ENCODE measurements around the gene BAIAP2L1.

BAIAP2L1 gene

DNA sequence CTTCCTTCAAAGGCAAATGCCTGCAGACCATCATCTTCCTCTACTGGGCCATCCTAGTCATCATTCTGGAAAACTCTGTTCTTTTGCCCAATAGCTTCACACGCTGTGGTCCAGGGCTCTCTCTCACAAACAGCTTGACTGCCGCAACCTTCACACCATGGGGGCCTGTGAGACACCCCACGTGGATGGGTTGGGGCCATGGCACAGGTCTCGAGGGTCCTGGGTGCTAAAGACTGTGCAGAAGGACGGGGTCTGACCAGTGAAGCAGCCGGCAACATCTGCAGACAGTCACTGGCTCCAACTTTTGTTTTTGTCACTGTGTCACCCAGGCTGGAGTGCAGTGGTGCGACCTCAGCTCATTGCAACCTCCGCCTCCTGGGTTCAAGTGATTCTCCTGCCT lies 91.3 kb downstream of the BAIAP2L1 start:
- H3K36me3 ChIP-seq, result peaks cover 72% of the 10 kb centered on the region
- no peaks in the 10 kb centered on the region for H3K9me3 ChIP-seq (ENCODE audit: severe bottlenecking)
- H3K4me3 ChIP-seq (ENCODE audit: low read depth, low read length), result no peak overlapping the region
- H3K27ac ChIP-seq, result no peak overlapping the region
- TF ChIP-seq, protein P1, sequence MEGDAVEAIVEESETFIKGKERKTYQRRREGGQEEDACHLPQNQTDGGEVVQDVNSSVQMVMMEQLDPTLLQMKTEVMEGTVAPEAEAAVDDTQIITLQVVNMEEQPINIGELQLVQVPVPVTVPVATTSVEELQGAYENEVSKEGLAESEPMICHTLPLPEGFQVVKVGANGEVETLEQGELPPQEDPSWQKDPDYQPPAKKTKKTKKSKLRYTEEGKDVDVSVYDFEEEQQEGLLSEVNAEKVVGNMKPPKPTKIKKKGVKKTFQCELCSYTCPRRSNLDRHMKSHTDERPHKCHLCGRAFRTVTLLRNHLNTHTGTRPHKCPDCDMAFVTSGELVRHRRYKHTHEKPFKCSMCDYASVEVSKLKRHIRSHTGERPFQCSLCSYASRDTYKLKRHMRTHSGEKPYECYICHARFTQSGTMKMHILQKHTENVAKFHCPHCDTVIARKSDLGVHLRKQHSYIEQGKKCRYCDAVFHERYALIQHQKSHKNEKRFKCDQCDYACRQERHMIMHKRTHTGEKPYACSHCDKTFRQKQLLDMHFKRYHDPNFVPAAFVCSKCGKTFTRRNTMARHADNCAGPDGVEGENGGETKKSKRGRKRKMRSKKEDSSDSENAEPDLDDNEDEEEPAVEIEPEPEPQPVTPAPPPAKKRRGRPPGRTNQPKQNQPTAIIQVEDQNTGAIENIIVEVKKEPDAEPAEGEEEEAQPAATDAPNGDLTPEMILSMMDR (IDR thresholded peaks at IDR 0.05; ENCODE audit: low read depth, low read length), result no peak
- no peak for DNase-seq
- no peaks in the 10 kb centered on the region for H3K27me3 ChIP-seq (ENCODE audit: insufficient read depth, low read depth, severe bottlenecking)

DNA sequence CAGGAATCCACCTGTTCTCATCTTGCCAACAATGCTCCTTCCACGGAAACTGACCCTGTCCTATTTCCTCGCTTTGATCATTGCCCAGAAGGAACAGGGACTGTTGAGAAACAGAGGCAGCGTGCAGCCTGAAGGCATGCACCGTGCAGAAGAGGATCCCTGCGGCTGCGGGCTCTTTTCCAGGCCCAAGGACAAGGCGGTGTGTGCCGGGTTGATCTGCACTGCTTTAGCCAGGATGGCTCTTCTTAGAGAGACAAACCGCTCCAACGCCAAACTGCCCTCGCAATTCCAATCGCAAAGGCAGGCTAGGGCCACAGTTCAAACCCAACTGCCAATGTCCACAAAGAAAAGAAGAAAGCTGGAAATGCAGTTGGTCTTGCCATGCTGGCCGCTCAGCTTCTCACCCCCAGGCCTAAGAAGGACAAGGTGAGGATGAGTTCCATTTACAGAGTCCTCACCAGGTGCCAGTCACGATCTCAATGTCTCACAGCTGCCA lies 92.9 kb downstream of the BAIAP2L1 start:
- Histone ChIP-seq H3K4me3 (ENCODE audit: low read depth, low read length) (no peak overlapping the region), H3K9me3 (ENCODE audit: severe bottlenecking) (no peaks in the 10 kb centered on the region), H3K36me3 (peaks cover 73% of the 10 kb centered on the region), H3K27me3 (ENCODE audit: insufficient read depth, low read depth, severe bottlenecking) (no peaks in the 10 kb centered on the region), H3K27ac (no peak overlapping the region)
- TF ChIP-seq, protein P1 (IDR thresholded peaks at IDR 0.05; ENCODE audit: low read depth, low read length), result no peak
- no peak for DNase-seq

DNA sequence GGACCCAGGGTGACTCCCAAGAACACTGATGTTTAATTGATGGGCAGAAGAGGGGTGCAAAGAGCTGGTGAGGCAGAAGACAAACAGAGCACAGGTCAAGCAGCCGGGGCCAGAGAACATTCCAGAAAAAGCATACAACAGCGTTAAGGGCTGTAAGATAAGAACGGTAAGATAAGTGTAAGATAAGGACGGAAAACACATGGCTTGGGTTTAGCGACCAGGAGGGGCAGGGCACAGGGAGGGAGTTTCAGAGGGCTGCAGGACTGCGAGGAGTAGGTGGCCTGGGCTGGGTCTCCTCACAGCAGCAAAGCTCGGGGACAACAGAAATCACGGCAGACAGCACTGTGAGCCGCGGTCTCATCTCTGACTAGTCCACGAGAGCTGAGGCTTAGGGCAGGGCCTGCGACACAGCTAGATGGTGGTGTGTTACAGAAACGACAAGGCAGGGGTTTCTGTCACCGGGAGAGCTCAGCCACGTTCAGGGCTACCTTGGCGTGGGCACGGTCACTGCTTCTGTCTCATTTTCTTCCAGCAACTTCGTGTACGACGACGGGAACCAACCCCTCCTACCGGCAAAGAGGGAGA lies 94.8 kb downstream of the BAIAP2L1 start:
- DNase-seq, result no peak
- TF ChIP-seq, protein P1 (IDR thresholded peaks at IDR 0.05; ENCODE audit: low read depth, low read length), result no peak
- H3K36me3 ChIP-seq, result peaks cover 70% of the 10 kb centered on the region

DNA sequence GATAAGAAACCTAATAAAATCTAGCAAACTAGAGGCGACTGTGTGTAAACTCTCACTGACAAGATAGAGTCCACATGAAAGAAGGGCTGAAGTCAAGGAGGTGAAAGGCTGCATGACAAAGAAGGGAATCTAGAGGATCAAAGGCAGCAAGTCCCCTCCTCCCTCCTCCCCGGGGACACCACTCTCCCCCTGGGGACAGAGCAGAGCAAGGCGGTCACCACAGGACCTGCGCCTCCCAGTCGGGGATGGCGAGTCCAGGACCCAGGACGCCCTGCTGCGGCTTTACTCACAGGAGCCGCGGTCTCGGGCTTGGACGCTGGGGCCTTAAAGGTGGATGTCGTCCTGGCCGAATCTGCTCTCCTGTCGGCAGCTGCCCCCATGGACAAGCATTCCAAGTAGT lies 97.0 kb downstream of the BAIAP2L1 start:
- TF ChIP-seq, protein P1 (IDR thresholded peaks at IDR 0.05; ENCODE audit: low read depth, low read length), result no peak
- H3K36me3 ChIP-seq, result peaks cover 52% of the 10 kb centered on the region
- H3K9me3 ChIP-seq (ENCODE audit: severe bottlenecking), result no peaks in the 10 kb centered on the region
- H3K27me3 ChIP-seq (ENCODE audit: insufficient read depth, low read depth, severe bottlenecking), result no peaks in the 10 kb centered on the region
- no peak for DNase-seq
- H3K27ac ChIP-seq, result no peak overlapping the region
- no peak overlapping the region for H3K4me3 ChIP-seq (ENCODE audit: low read depth, low read length)

More for the DNA sequence above, 94.8 kb downstream of the BAIAP2L1 start:
- Histone ChIP-seq H3K9me3 (ENCODE audit: severe bottlenecking) (no peaks in the 10 kb centered on the region), H3K4me3 (ENCODE audit: low read depth, low read length) (no peak overlapping the region), H3K27ac (no peak overlapping the region), H3K27me3 (ENCODE audit: insufficient read depth, low read depth, severe bottlenecking) (no peaks in the 10 kb centered on the region)

DNA sequence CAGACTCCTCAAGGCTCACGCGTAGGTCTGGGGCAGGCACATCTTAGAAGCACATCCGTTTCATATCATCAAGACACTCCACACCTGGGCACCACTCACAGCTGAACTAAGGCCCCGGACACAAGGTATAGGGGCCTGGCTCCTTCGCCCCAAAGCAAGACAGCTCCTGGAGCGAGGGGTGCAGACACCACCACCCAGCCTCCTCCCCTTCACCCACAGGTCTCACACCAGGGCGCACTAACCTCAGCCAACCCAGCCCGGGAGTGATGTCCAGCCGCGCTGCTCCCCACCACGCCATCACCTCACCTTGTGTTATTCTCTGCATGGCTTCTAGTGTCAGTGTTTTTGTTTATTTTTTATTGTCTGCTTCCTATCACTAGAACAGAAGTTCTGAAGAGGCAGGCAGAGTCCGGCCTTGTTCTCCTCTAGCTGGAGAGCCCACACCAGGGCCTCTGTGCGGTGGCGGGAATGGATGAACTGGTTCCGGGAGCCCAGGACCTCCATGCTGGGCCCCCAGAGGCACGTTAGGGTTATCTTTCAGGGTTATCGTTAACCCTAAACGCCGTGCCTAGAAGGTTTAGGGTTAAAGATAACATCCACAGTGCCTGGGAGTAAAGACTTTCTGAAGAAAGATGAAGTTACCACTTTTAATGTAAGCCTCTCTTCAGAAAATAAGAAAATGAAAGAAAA lies 97.6 kb downstream of the BAIAP2L1 start:
- H3K27ac ChIP-seq, result no peak overlapping the region
- H3K27me3 ChIP-seq (ENCODE audit: insufficient read depth, low read depth, severe bottlenecking), result no peaks in the 10 kb centered on the region
- DNase-seq, result no peak
- TF ChIP-seq, protein P1 (IDR thresholded peaks at IDR 0.05; ENCODE audit: low read depth, low read length), result no peak
- no peak overlapping the region for H3K4me3 ChIP-seq (ENCODE audit: low read depth, low read length)
- peaks cover 52% of the 10 kb centered on the region for H3K36me3 ChIP-seq
- H3K9me3 ChIP-seq (ENCODE audit: severe bottlenecking), result no peaks in the 10 kb centered on the region

Data from WERI-Rb-1 (cell line).